ENCODE results near the gene NAGLU.
"Not testable (repeated sequence)": the region's sequence is repeated elsewhere in the genome, so short reads cannot be mapped to it uniquely, and the experiment has no call there.

NAGLU gene

GRCh38 chr17:42547001-42547461 is 11.0 kb downstream of the NAGLU start:
- TF ChIP-seq CTCF (IDR thresholded peaks at IDR 0.05; ENCODE audit: control extremely low read depth, extremely low read depth, low read depth, missing control alignments): no peak
- CTCF ChIA-PET: no interaction called here
- POLR2A ChIA-PET: no interaction called here
- no peak for DNase-seq (ENCODE audit: extremely low spot score)

- no peak for TF ChIP-seq CTCF (IDR thresholded peaks at IDR 0.05; ENCODE audit: control extremely low read depth, extremely low read depth, low read depth, missing control alignments)
- CTCF ChIA-PET: interaction anchor here (1.0 to 2.0 kb wide), 7 partner anchors 11 to 276 kb away, joined by 3 to 11 read pairs (median 6); partner anchors contain the start of genes BECN1 and NAGLU
Observed at GRCh38 chr17:42547698-42548069, 11.6 kb downstream of the NAGLU start.

GRCh38 chr17:42548070-42548837 is 12.2 kb downstream of the NAGLU start:
- ChIA-PET CTCF (interaction anchor here (0.7 to 2.0 kb wide), 18 partner anchors 9 to 276 kb away, joined by 3 to 11 read pairs (median 4); partner anchors contain the start of genes BECN1, NAGLU and PSMC3IP), POLR2A (interaction anchor here (1.0 kb wide), 1 partner anchor 12 kb away, joined by 4 read pairs; the partner anchor contains the start of gene NAGLU)
- peak; percentile 77 for TF ChIP-seq CTCF (IDR thresholded peaks at IDR 0.05; ENCODE audit: control extremely low read depth, extremely low read depth, low read depth, missing control alignments)
- DNase-seq (ENCODE audit: extremely low spot score): peak; percentile 93

More at GRCh38 chr17:42547698-42548069, 11.6 kb downstream of the NAGLU start:
- POLR2A ChIA-PET: interaction anchor here (1.0 kb wide), 1 partner anchor 11 kb away, joined by 4 read pairs; the partner anchor contains the start of gene NAGLU
- DNase-seq (ENCODE audit: extremely low spot score): no peak

- no peak for DNase-seq (ENCODE audit: extremely low spot score)
- ChIA-PET CTCF (interaction anchor here (0.7 to 2.0 kb wide), 15 partner anchors 10 to 275 kb away, joined by 3 to 11 read pairs (median 4); partner anchors contain the start of genes BECN1, NAGLU and PSMC3IP), POLR2A (no interaction called here)
- TF ChIP-seq CTCF (IDR thresholded peaks at IDR 0.05; ENCODE audit: control extremely low read depth, extremely low read depth, low read depth, missing control alignments): no peak
Observed at GRCh38 chr17:42548993-42549755, 13.1 kb downstream of the NAGLU start.

GRCh38 chr17:42552736-42553135 is 16.7 kb downstream of the NAGLU start, which contains the start of gene HSD17B1:
TSS of gene HSD17B1 (plus strand) at chr17:42552923. CDS start at chr17:42552934, 11 bp downstream.
- POLR2A ChIA-PET; CTCF ChIA-PET; DNase-seq (ENCODE audit: extremely low spot score): not testable (repeated sequence)

GRCh38 chr17:42553161-42553818 is 17.2 kb downstream of the NAGLU start:
- POLR2A ChIA-PET: interaction anchor here (0.6 kb wide), 1 partner anchor 40 kb away, joined by 6 read pairs; no protein-coding TSS in a partner anchor

More at GRCh38 chr17:42553161-42553818, 17.2 kb downstream of the NAGLU start:
- DNase-seq (ENCODE audit: extremely low spot score): no peak
- no peak for TF ChIP-seq CTCF (IDR thresholded peaks at IDR 0.05; ENCODE audit: control extremely low read depth, extremely low read depth, low read depth, missing control alignments)
- CTCF ChIA-PET: interaction anchor here (2.2 kb wide), 1 partner anchor 25 kb away, joined by 9 read pairs; the partner anchor contains the start of gene PSMC3IP
